Measurements from ENCODE around the gene RGS5.

The RGS5 gene

GRCh38 chr1:163141556-163141955, 61.2 kb downstream of the RGS5 start:
- DNase-seq, result no peak

GRCh38 chr1:163137556-163138265, 65.0 kb downstream of the RGS5 start:
- no peak for DNase-seq

GRCh38 chr1:163131981-163132380, 70.7 kb downstream of the RGS5 start:
- DNase-seq, result no peak

GRCh38 chr1:163130225-163130856, 72.4 kb downstream of the RGS5 start:
- DNase-seq, result no peak

GRCh38 chr1:163128282-163128681, 74.4 kb downstream of the RGS5 start:
- no peak for DNase-seq

GRCh38 chr1:163124812-163125211, 77.9 kb downstream of the RGS5 start:
- DNase-seq, result no peak

- no peak for DNase-seq
These were observed 82.3 kb downstream of the RGS5 start for GRCh38 chr1:163120372-163120771.

GRCh38 chr1:163119707-163120106, 83.0 kb downstream of the RGS5 start:
- no peak for DNase-seq

- DNase-seq, result no peak
These were observed 86.8 kb downstream of the RGS5 start for GRCh38 chr1:163115887-163116286.

GRCh38 chr1:163107655-163108054, 95.1 kb downstream of the RGS5 start:
- no peak for DNase-seq

- no peak for DNase-seq
These were observed 96.2 kb downstream of the RGS5 start for GRCh38 chr1:163106364-163106987.

- no peak for DNase-seq
These were observed 98.2 kb downstream of the RGS5 start for GRCh38 chr1:163104385-163105099.

- no peak for DNase-seq
These were observed 100.1 kb downstream of the RGS5 start for GRCh38 chr1:163102590-163102989.

- no peak for DNase-seq
These were observed 107.5 kb downstream of the RGS5 start for GRCh38 chr1:163095213-163095612.

- DNase-seq, result no peak
These were observed 108.1 kb downstream of the RGS5 start for GRCh38 chr1:163094589-163094988.

- no peak for DNase-seq
These were observed 108.5 kb downstream of the RGS5 start for GRCh38 chr1:163094182-163094581.

- no peak for DNase-seq
These were observed 109.1 kb downstream of the RGS5 start for GRCh38 chr1:163093579-163093978.

- no peak for DNase-seq
These were observed 109.5 kb downstream of the RGS5 start for GRCh38 chr1:163093169-163093568.
